ENCODE measurements around the gene KIF11.

Gene KIF11

DNA sequence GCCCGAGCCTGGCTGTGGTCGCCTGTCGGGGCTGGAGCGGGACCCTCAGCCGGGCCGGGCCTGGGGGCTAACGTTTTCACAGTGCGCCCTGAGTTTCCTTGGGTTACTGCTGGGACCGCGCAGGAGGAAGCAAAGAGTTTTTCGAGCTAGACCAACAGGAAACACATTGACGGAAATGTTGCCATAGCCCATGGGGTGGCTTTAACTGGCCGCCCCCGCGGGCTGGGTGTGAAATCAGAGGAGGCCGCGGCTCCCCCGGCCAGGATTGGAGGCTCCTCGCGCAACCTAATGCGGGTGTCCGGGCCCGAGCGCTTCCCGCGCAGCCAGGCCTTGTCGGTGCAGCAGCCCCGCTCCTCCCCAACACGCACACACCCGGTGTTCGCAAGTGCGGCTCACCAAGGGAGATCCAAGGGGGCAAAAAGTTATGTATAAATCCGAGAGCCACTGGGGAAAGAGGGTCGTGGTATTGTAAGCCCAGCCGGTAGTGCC is 98.7 kb downstream of the KIF11 start:
- TF ChIP-seq, protein P1, sequence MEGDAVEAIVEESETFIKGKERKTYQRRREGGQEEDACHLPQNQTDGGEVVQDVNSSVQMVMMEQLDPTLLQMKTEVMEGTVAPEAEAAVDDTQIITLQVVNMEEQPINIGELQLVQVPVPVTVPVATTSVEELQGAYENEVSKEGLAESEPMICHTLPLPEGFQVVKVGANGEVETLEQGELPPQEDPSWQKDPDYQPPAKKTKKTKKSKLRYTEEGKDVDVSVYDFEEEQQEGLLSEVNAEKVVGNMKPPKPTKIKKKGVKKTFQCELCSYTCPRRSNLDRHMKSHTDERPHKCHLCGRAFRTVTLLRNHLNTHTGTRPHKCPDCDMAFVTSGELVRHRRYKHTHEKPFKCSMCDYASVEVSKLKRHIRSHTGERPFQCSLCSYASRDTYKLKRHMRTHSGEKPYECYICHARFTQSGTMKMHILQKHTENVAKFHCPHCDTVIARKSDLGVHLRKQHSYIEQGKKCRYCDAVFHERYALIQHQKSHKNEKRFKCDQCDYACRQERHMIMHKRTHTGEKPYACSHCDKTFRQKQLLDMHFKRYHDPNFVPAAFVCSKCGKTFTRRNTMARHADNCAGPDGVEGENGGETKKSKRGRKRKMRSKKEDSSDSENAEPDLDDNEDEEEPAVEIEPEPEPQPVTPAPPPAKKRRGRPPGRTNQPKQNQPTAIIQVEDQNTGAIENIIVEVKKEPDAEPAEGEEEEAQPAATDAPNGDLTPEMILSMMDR (IDR thresholded peaks at IDR 0.05; ENCODE audit: insufficient read depth, missing control alignments): no peak
- DNase-seq (ENCODE audit: insufficient read length, low spot score): no peak
- no peak for FAIRE-seq

DNA sequence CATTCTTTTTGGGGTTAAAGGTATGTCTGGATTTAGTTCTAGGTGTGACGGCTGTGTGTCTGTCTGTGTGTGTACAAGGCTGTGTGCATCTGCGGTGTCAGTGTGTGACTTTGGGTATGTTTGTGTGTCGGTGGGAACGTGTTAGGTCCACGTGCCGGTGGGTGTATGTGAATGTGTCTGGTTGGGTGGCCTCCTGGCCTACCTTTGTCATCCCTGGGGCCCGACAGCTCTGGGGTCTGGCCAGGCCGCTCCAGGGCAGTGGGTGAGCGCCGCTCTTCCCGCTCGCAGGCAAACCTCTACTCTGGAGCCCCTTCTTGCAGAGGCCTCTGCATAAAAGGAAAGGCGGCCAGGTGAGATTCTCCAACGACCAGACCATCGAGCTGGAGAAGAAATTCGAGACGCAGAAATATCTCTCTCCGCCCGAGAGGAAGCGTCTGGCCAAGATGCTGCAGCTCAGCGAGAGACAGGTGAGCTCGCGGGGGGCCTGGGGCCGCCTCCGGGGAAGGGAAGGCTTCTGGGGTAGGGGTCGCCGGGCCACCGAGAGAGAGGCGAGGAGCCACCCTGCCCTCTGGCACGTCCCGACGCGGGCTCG is 99.2 kb downstream of the KIF11 start:
- TF ChIP-seq, protein P1 (IDR thresholded peaks at IDR 0.05; ENCODE audit: insufficient read depth, missing control alignments): no peak
- DNase-seq (ENCODE audit: insufficient read length, low spot score): no peak
- FAIRE-seq: no peak

GRCh38 chr10:92692697-92693533 is 100.0 kb downstream of the KIF11 start:
- FAIRE-seq (no peak), DNase-seq (ENCODE audit: insufficient read length, low spot score) (no peak)
- TF ChIP-seq, protein P1 (IDR thresholded peaks at IDR 0.05; ENCODE audit: insufficient read depth, missing control alignments): no peak

GRCh38 chr10:92693534-92693893 is 100.6 kb downstream of the KIF11 start:
- DNase-seq (ENCODE audit: insufficient read length, low spot score) (no peak), FAIRE-seq (no peak)
- TF ChIP-seq, protein P1 (IDR thresholded peaks at IDR 0.05; ENCODE audit: insufficient read depth, missing control alignments): no peak

DNA sequence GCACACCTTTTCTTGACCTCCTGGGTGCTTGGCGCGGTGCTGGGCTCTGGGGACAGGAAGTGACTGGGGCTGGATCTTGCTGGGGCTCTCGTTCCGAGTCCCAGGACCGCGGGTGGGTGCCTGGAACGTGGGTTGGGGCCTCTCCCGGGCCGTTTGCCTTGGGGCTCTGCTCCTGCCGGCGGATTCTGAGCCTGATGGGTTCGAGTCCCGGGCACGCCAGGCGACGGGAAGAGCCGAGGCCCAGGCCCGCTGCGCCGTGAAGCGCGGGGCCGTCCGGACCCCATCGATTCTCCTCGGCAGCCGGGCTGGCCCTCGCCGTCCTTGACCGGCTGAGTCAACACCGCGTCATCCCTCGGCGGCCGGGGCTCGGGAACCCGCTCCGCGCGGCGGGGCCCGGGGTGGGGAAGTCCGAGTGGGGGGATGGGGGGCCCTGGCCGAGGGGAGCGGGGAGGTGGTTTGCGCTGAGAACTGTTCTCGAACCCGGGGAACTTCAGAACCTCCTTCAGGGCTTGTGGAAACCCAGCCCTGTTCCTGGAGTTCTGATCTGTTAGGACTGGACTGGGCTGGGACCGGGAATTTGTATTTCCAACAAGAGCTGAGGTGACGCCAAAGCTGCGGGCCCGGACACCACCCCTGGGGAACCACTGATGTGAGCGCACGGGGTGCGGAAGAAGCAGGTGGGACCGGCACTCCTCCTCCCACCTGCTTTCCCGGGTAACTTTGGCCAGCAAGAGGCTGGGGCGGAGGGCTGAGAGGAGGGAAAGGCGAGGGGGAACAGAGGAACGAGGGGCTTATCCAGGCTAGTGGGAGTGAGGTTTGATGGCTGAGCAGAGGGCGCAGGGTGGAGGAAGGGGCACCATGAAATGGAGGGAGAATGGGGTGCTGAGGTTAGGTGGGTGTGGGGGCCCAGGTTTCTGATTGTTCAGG is 103.0 kb downstream of the KIF11 start:
- FAIRE-seq (no peak), DNase-seq (ENCODE audit: insufficient read length, low spot score) (no peak)
- TF ChIP-seq, protein P1 (IDR thresholded peaks at IDR 0.05; ENCODE audit: insufficient read depth, missing control alignments): no peak

GRCh38 chr10:92696606-92697383 is 103.9 kb downstream of the KIF11 start:
- no peak for FAIRE-seq
- DNase-seq (ENCODE audit: insufficient read length, low spot score): no peak
- TF ChIP-seq, protein P1 (IDR thresholded peaks at IDR 0.05; ENCODE audit: insufficient read depth, missing control alignments): no peak
